A673 (cell line): ENCODE data around the gene MGAT5. TPM values are rescaled to one million over a fixed set of nuclear protein-coding genes. Genes with fewer than 3 reads are reported as not detected.

Experiments
- BruUV-seq: library from RNA; stranded (reverse); fragments of 400-500 nt; replicated peaks from 2 replicates; lab custom pipeline; 2021; lab: Mats Ljungman, UMichigan
- CTCF ChIA-PET: fragments of 300-600 bp; sonication (Branson Sonifier 250); formaldehyde crosslinking; loops from one replicate; lab custom pipeline; 2022; ENCODE audit warnings: antibody characterized with exemption; lab: Charles Lee
- POLR2A ChIA-PET: fragments of 300-600 bp; sonication (Branson Sonifier 250); formaldehyde crosslinking; loops from one replicate; lab custom pipeline; 2022; ENCODE audit warnings: antibody characterized with exemption; ENCODE audit not compliant: low non-redundant PET; lab: Charles Lee
- DNase-seq: peaks from one replicate; pipeline ENCODE4 v3.0.0-alpha.2; 2015; ENCODE audit warnings: low spot score
- H3K27ac ChIP-seq: fragments of 200-600 bp; sonication (generic); 2 replicates; pipeline ENCODE4 v1.5.1; 2016; ENCODE audit warnings: mixed run types, low read depth, mild to moderate bottlenecking, mixed read lengths, antibody characterized with exemption, low read length; ENCODE audit not compliant: poor library complexity, severe bottlenecking
- H3K27me3 ChIP-seq: fragments of 200-600 bp; sonication (generic); replicated peaks from 2 replicates; pipeline ENCODE4 v1.6.1; 2017; ENCODE audit warnings: mixed run types, low read depth, mild to moderate bottlenecking, mixed read lengths, antibody characterized with exemption, low read length; ENCODE audit not compliant: insufficient read depth, poor library complexity
- H3K36me3 ChIP-seq: fragments of 200-600 bp; sonication (generic); 2 replicates; pipeline ENCODE4 v1.6.1; 2016; ENCODE audit warnings: mixed run types, mild to moderate bottlenecking, mixed read lengths, antibody characterized with exemption, low read length; ENCODE audit not compliant: insufficient read depth, poor library complexity, severe bottlenecking
- H3K4me1 ChIP-seq: fragments of 200-600 bp; sonication (generic); 2 replicates; pipeline ENCODE4 v1.6.1; 2017; ENCODE audit warnings: mixed run types, mild to moderate bottlenecking, mixed read lengths, antibody characterized with exemption, low read length; ENCODE audit not compliant: insufficient read depth, poor library complexity, severe bottlenecking
- H3K4me3 ChIP-seq: fragments of 200-600 bp; sonication (generic); 2 replicates; pipeline ENCODE4 v1.5.1; 2016; ENCODE audit warnings: low read depth, mixed run types, mild to moderate bottlenecking, mixed read lengths, low read length; ENCODE audit not compliant: poor library complexity, severe bottlenecking
- H3K9me3 ChIP-seq: fragments of 200-600 bp; sonication (generic); 2 replicates; pipeline ENCODE4 v1.6.1; 2016; ENCODE audit warnings: mixed run types, low read depth, mild to moderate bottlenecking, mixed read lengths, antibody characterized with exemption, low read length; ENCODE audit not compliant: poor library complexity, severe bottlenecking
- CTCF ChIP-seq: fragments of 300-800, 200-600 bp; sonication (generic); conservative IDR thresholded peaks from 2 replicates; pipeline ENCODE4 v1.5.1; 2017; ENCODE audit warnings: low read depth, mild to moderate bottlenecking, antibody characterized with exemption, low read length, moderate library complexity, mixed read lengths
- EZH2 ChIP-seq: fragments of 200-600 bp; sonication (generic); IDR thresholded peaks from 2 replicates; pipeline ENCODE4 v1.6.1; 2017; ENCODE audit warnings: borderline replicate concordance, low read depth, mild to moderate bottlenecking, mixed read lengths, antibody characterized with exemption, low read length; ENCODE audit not compliant: poor library complexity, severe bottlenecking
- intact Hi-C: fragments of 100-400 bp; cut with micrococcal nuclease; formaldehyde crosslinking; loops from one replicate; pipeline ENCODE4 v1.10.0; 2022; ENCODE audit not compliant: unreplicated experiment
- total RNA-seq: library from RNA; stranded (reverse); gene quantifications from 2 replicates; pipeline ENCODE4 v1.2.3, GENCODE V29; 2021

MGAT5 gene
- total RNA-seq, 1 experiment from 2014 or later, result 11.0 TPM

DNA sequence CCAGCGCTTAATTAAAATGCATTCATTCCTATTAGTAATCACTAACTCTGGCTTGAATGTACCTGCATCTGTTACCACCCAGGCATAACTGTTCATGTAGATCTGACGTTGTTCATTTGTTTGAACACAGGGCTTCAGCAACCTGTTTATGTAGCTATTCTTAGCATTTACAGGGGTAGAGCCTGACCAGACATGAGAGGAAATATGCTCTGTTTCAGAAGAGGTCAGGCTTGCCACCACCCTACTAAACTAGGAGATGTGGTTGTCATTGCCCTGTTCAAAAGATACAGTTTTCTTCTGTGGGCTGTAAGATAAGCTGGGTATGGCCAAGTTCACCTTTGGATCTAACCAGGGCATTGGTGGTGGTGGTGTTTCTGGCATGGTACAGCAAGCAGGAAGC, 8.8 kb downstream of the MGAT5 start:
- TF ChIP-seq CTCF (no peak), EZH2 (no peak)
- no peaks in the 10 kb centered on the region for H3K9me3 ChIP-seq
- H3K36me3 ChIP-seq, result no peaks in the 10 kb centered on the region
- no TSS peak for BruUV-seq
- no peaks in the 10 kb centered on the region for H3K27me3 ChIP-seq
- ChIA-PET POLR2A (no interaction called here), CTCF (no interaction called here)
- DNase-seq, result no peak
- intact Hi-C loops, result no loop called here
- H3K27ac ChIP-seq, result no peak overlapping the region
- H3K4me3 ChIP-seq, result no peak overlapping the region
- no peaks in the 10 kb centered on the region for H3K4me1 ChIP-seq

GRCh38 chr2:134268265-134268664, 14.4 kb downstream of the MGAT5 start:
- Histone ChIP-seq H3K9me3 (no peaks in the 10 kb centered on the region), H3K4me3 (no peak overlapping the region), H3K27me3 (no peaks in the 10 kb centered on the region), H3K27ac (no peak overlapping the region), H3K4me1 (no peaks in the 10 kb centered on the region), H3K36me3 (no peaks in the 10 kb centered on the region)
- TF ChIP-seq CTCF, result no peak
- TF ChIP-seq EZH2, result no peak
- POLR2A ChIA-PET, result no interaction called here
- intact Hi-C loops, result no loop called here
- DNase-seq, result no peak
- CTCF ChIA-PET, result no interaction called here
- no TSS peak for BruUV-seq

DNA sequence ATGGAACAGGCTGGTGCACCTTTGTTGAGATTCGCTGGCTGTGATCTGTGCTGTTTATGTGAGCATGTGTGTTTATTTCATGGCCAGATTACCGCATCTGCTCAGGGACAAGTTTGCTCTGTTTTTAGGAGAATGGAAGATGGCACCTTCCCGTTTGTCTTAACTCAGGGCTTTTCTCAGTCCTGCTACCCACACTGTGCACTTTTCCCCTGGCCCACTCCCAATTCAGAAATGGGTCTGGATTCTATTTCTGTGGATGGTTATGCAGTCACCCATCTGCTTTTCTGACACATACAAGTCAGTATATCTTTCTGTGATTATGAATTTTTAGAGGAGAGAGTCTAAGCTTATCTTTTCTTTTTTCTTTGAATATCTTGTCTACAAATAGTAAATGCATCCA, 15.4 kb downstream of the MGAT5 start:
- Histone ChIP-seq H3K27me3 (no peaks in the 10 kb centered on the region), H3K27ac (no peak overlapping the region), H3K9me3 (no peaks in the 10 kb centered on the region), H3K4me3 (no peak overlapping the region), H3K36me3 (no peaks in the 10 kb centered on the region), H3K4me1 (no peaks in the 10 kb centered on the region)
- POLR2A ChIA-PET, result no interaction called here
- CTCF ChIA-PET, result no interaction called here
- BruUV-seq, result no TSS peak
- no peak for DNase-seq
- intact Hi-C loops, result no loop called here
- TF ChIP-seq CTCF (no peak), EZH2 (no peak)
